Karpas-422 (cell line): Measurements from ENCODE around the gene SORCS1. TPM values are rescaled to one million over a fixed set of nuclear protein-coding genes. Genes with fewer than 3 reads are reported as not detected.

ENCODE experiments used
- DNase-seq: peaks from one replicate; pipeline ENCODE4 v3.0.0-alpha.2; 2015
- H2AFZ ChIP-seq: fragments of 200-600 bp; sonication (generic); 2 replicates; pipeline ENCODE4 v1.6.1; 2014; ENCODE audit warnings: antibody characterized with exemption, low read length, mixed read lengths
- H3K27ac ChIP-seq: fragments of 200-600 bp; sonication (generic); 2 replicates; pipeline ENCODE4 v1.5.1; 2014; ENCODE audit warnings: mild to moderate bottlenecking, low read length, moderate library complexity
- H3K27me3 ChIP-seq: fragments of 200-600 bp; sonication (generic); 2 replicates; pipeline ENCODE4 v1.6.1; 2014; ENCODE audit warnings: low read length, mixed read lengths
- H3K36me3 ChIP-seq: fragments of 200-600 bp; sonication (generic); 2 replicates; pipeline ENCODE4 v1.6.1; 2014; ENCODE audit warnings: low read length, mixed read lengths; ENCODE audit not compliant: insufficient read depth
- H3K4me1 ChIP-seq: fragments of 200-600 bp; sonication (generic); 2 replicates; pipeline ENCODE4 v1.6.1; 2014; ENCODE audit warnings: mild to moderate bottlenecking, low read length, mixed read lengths
- H3K4me2 ChIP-seq: fragments of 200-600 bp; sonication (generic); 2 replicates; pipeline ENCODE4 v1.6.1; 2014; ENCODE audit warnings: low read length, low read depth, mild to moderate bottlenecking; ENCODE audit not compliant: poor library complexity, severe bottlenecking
- H3K4me3 ChIP-seq: fragments of 200-600 bp; sonication (generic); 2 replicates; pipeline ENCODE4 v1.5.1; 2014; ENCODE audit warnings: mild to moderate bottlenecking, antibody characterized with exemption, low read length, mixed read lengths
- H3K79me2 ChIP-seq: fragments of 200-600 bp; sonication (generic); 2 replicates; pipeline ENCODE4 v1.6.1; 2014; ENCODE audit warnings: mild to moderate bottlenecking, low read length, mixed read lengths
- H3K9ac ChIP-seq: fragments of 200-600 bp; sonication (generic); 2 replicates; pipeline ENCODE4 v1.6.0; 2014; ENCODE audit warnings: low read length
- H3K9me2 ChIP-seq: fragments of 200-600 bp; sonication (generic), shearing (Covaris generic); replicated peaks from 2 replicates; pipeline ENCODE4 v1.6.0; 2014; ENCODE audit warnings: mild to moderate bottlenecking, low read length, moderate library complexity; ENCODE audit not compliant: insufficient read depth
- H3K9me3 ChIP-seq: fragments of 300-700, 200-600 bp; sonication (generic); 2 replicates; pipeline ENCODE4 v1.6.1; 2014; ENCODE audit warnings: low read length, mixed read lengths
- H4K20me1 ChIP-seq: fragments of 200-600 bp; sonication (generic); 2 replicates; pipeline ENCODE4 v1.6.1; 2014; ENCODE audit warnings: mild to moderate bottlenecking, antibody characterized with exemption, low read length, low read depth; ENCODE audit not compliant: insufficient read depth
- total RNA-seq: library from RNA; depleted of rRNA; stranded (reverse); fragments of >200 nt; shearing (Covaris generic); gene quantifications from 2 replicates; pipeline ENCODE4 v1.2.3, GENCODE V29; 2014; ENCODE audit warnings: low replicate concordance; rRNA removed

The SORCS1 gene
- not detected in 2 replicates for total RNA-seq

DNA sequence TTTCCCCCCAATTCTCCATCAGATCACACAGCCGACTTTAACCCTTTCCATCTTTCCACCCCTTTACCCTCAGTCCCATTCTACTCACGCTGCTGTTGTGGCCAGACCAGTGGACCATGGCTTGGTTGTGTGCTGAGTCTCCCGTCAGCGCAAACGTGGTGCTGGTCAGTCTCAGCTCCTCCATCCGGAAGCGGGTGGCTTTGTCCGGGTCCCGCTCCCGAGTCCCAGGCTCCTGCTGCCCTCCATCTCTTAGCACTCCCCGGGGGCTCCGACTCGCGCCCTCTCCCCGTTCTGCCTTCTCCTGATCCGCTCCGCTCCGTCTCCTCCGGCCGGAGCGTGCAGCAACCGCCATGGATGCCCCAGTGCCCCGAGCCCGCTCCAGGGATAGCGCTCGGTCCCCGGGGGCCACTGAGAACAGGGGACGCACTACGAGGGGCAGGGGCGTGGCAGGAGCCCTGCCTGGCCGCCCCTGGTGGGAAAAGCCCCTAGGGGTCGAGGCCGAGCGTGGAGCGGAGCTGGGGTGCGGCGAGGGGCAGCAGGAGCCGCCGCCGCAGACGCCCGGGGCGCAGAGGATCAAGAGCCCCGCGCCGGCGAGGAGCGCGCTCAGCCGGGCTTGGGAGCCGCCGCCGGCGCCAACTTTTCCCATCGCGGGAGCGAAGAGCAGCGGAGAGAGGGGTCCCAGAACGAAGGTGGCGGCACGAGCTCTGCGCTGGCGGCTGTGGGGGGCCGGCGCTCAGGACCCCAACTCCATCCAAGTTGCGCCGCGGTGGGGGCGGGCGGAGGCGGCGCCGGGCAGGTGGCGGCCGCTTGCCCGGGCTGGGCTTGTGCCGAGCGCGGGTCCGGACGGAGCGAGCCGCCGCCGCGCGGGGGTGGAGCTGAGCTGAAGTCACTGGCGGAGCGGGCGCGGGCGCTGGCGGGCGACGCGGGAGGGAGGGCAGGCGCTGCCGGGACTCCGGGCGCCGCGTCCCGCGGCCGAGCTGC is at the start of gene SORCS1:
TSS of gene SORCS1 (minus strand) at position 826 of the 981 bp plus-strand sequence.
- no peak within 1 kb of the TSS for H3K4me3 ChIP-seq
- no peaks in the 10 kb centered on the region for H3K9me2 ChIP-seq
- no peak within 1 kb of the TSS for H3K9ac ChIP-seq
- no peaks in the 10 kb centered on the region for H3K79me2 ChIP-seq
- no peak within 1 kb of the TSS for H3K4me2 ChIP-seq
- no peak within 1 kb of the TSS for H3K27ac ChIP-seq
- H3K36me3 ChIP-seq, result no peaks in the 10 kb centered on the region
- no peaks in the 10 kb centered on the region for H3K4me1 ChIP-seq
- H4K20me1 ChIP-seq, result no peaks in the 10 kb centered on the region
- H3K27me3 ChIP-seq, result no peaks in the 10 kb centered on the region
- no peak for DNase-seq
- H2AFZ ChIP-seq, result no peak within 1 kb of the TSS
- H3K9me3 ChIP-seq, result peaks cover 10% of the 10 kb centered on the region

DNA sequence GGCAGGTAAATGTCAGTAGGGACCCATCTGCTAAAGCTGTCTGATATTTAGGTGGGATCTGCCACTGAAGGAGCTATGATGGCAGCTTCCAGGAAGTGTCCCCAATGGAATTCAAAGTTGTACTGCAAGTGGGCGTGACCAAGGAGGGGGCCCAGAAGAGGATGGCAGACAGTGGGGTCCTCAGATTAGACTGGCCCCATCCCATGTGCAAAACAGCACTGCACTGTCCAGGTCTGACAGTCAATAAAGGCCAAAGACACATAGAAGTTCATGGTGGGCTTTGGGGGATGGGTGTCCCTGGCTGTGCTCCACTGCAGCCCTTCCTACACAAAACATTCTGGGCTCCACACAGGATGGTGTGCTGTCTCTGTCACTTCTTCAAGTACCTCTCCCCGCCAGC is 49.8 kb upstream of the SORCS1 start:
- Histone ChIP-seq H3K36me3 (no peaks in the 10 kb centered on the region), H3K4me2 (no peak overlapping the region), H3K79me2 (no peaks in the 10 kb centered on the region), H3K27me3 (no peaks in the 10 kb centered on the region), H3K4me3 (no peak overlapping the region), H2AFZ (no peak overlapping the region), H3K9me2 (no peaks in the 10 kb centered on the region), H3K9ac (no peak overlapping the region), H3K4me1 (no peaks in the 10 kb centered on the region), H4K20me1 (no peaks in the 10 kb centered on the region), H3K27ac (no peak overlapping the region), H3K9me3 (peaks cover 29% of the 10 kb centered on the region)
- DNase-seq, result no peak

DNA sequence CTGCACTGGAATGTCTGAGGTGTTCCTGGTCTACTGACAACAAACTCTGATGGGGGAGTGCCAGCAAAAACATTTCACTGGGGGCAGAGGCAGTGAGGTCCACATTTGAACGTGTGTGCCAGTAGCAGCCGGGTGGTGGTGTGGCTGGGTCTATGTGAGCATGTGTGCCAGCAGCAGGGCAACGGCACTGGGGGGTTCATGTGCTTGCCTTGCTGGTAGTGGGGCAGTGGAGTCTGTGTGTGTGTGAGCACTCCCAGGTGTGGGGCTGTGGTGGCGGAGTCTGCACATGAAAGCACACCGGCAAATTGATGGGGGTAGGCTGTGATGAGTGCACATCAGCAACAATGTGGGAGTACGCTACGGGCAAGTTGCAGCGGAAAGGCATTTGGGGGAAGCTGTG is 49.4 kb upstream of the SORCS1 start:
- no peak overlapping the region for H3K4me2 ChIP-seq
- H3K27ac ChIP-seq, result no peak overlapping the region

DNA sequence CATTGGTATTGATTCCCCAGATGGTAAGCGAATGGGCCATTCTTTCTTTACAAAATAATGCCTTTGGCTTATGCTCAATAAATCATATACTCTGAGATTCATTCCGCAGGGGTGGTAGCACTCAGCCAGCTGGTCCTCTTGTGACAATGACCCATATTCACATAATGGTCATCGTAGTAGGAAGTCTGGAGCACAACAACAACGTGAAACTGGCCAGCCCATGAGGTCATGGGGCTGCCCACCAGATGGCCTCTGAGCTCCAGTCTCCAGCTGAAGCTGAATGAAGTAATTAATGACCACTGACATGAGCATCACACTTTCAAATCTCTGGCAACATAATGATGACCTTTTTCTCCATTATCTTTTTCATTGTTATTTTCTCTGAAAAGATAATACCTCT is 42.3 kb upstream of the SORCS1 start:
- H3K27ac ChIP-seq, result no peak overlapping the region
- H3K4me3 ChIP-seq, result no peak overlapping the region
- peaks cover 8% of the 10 kb centered on the region for H3K9me3 ChIP-seq
- no peaks in the 10 kb centered on the region for H3K79me2 ChIP-seq
- H3K4me1 ChIP-seq, result no peaks in the 10 kb centered on the region
- no peaks in the 10 kb centered on the region for H3K27me3 ChIP-seq
- no peaks in the 10 kb centered on the region for H3K9me2 ChIP-seq
- no peaks in the 10 kb centered on the region for H4K20me1 ChIP-seq
- H3K36me3 ChIP-seq, result no peaks in the 10 kb centered on the region
- no peak for DNase-seq
- H3K4me2 ChIP-seq, result no peak overlapping the region
- no peak overlapping the region for H3K9ac ChIP-seq
- H2AFZ ChIP-seq, result no peak overlapping the region

More for the DNA sequence above, 49.4 kb upstream of the SORCS1 start:
- Histone ChIP-seq H3K9ac (no peak overlapping the region), H3K9me3 (peaks cover 29% of the 10 kb centered on the region), H3K36me3 (no peaks in the 10 kb centered on the region), H2AFZ (no peak overlapping the region), H3K4me1 (no peaks in the 10 kb centered on the region), H3K4me3 (no peak overlapping the region), H3K27me3 (no peaks in the 10 kb centered on the region), H3K9me2 (no peaks in the 10 kb centered on the region), H3K79me2 (no peaks in the 10 kb centered on the region), H4K20me1 (no peaks in the 10 kb centered on the region)
- DNase-seq, result no peak

DNA sequence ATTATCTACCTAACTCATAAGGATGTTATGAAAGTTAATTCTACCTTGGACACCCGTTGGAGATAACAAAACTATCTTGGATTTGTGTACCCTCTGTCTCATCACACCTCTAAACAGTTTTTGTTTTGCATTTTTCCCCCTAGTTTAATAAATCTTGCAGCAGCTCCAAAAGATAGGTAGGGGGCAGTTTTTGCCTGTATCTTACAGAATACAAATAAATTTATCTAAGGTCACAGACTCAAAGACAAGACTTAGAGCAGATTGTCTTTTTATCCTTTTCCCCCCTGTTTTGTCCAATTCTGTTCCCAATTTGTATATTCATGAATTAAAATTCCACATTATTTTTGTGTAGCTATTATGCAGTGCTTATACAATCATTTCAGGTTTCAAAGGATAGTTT is 5.0 kb upstream of the SORCS1 start:
- Histone ChIP-seq H3K27me3 (no peaks in the 10 kb centered on the region), H3K4me1 (no peaks in the 10 kb centered on the region), H3K4me2 (no peak overlapping the region), H3K9me3 (peaks cover 22% of the 10 kb centered on the region), H4K20me1 (no peaks in the 10 kb centered on the region), H3K9me2 (no peaks in the 10 kb centered on the region), H3K4me3 (no peak overlapping the region), H3K36me3 (no peaks in the 10 kb centered on the region), H2AFZ (no peak overlapping the region), H3K79me2 (no peaks in the 10 kb centered on the region), H3K27ac (no peak overlapping the region), H3K9ac (no peak overlapping the region)
- no peak for DNase-seq

DNA sequence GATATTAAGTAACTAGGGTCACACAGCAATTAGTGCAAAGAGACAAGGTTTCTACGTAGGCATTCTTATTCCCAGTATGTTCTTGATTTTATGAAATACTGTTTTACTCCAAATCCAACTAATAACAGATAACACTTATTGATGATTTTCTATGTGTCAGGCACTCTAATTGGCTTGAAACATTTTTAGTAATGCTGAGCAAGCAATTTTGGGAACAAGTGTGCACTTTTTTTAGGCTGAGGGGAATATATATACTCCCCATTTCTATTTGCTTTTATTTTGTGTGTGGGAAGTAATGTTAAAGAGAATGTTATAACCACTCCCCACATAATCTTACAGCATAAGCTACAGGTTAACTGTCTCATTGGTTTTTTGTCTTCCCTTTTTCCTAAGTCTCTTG is 4.2 kb upstream of the SORCS1 start:
- Histone ChIP-seq H3K4me1 (no peaks in the 10 kb centered on the region), H4K20me1 (no peaks in the 10 kb centered on the region), H3K27ac (no peak overlapping the region), H3K9me3 (peaks cover 22% of the 10 kb centered on the region), H3K4me3 (no peak overlapping the region), H3K27me3 (no peaks in the 10 kb centered on the region), H3K4me2 (no peak overlapping the region), H2AFZ (no peak overlapping the region), H3K9me2 (no peaks in the 10 kb centered on the region), H3K36me3 (no peaks in the 10 kb centered on the region), H3K79me2 (no peaks in the 10 kb centered on the region), H3K9ac (no peak overlapping the region)
- no peak for DNase-seq

DNA sequence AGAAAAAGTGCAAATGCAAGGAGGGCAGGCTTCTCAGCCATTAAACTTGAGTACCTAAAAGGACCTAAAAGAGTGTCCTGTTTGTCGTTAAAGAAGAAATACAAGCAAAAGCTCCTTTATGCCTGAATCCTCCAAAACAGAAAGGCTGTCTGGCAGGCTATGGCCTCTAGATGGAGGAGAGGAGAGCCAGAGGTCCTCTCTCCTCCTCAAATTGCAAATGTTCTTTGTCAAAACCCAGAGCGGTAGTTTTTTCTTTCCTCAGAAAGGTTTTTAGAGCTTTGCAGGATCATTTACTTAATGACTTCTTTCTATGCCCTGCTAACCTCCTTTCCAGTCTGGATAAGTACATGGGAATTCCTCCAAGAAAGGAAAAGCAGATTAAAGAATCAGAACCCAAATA is 1.9 kb upstream of the SORCS1 start:
- Histone ChIP-seq H3K4me3 (no peak overlapping the region), H3K27me3 (no peaks in the 10 kb centered on the region), H4K20me1 (no peaks in the 10 kb centered on the region), H3K9me2 (no peaks in the 10 kb centered on the region), H3K9me3 (peaks cover 22% of the 10 kb centered on the region), H2AFZ (no peak overlapping the region), H3K79me2 (no peaks in the 10 kb centered on the region), H3K4me1 (no peaks in the 10 kb centered on the region), H3K9ac (no peak overlapping the region), H3K27ac (no peak overlapping the region), H3K4me2 (no peak overlapping the region), H3K36me3 (no peaks in the 10 kb centered on the region)
- no peak for DNase-seq

DNA sequence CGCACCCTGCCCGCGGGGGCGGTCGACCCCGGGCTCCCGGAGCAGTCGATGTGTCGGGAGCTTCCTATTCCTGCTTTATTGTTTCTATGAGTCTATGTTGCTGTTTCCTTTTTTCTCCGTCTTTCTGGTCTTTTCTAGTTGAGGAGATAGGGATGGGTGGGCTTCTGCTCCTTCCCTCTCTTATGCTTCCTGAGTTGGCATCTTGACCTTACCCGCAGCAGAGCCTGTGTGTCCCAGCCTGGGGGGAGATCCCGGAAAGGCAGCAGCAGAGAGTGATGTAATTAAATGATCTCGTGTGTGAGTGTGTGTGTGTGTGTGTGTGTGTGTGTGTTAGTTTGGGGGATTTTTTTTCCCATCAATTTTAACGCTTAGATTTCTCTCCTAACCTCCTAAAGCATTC is 486 bp upstream of the SORCS1 start:
- H3K9me3 ChIP-seq, result peaks cover 15% of the 10 kb centered on the region
- no peaks in the 10 kb centered on the region for H3K79me2 ChIP-seq
- no peak overlapping the region for H2AFZ ChIP-seq
- no peak overlapping the region for H3K4me2 ChIP-seq
- no peak overlapping the region for H3K9ac ChIP-seq
- H4K20me1 ChIP-seq, result no peaks in the 10 kb centered on the region
- no peak for DNase-seq
- no peaks in the 10 kb centered on the region for H3K27me3 ChIP-seq
- H3K4me3 ChIP-seq, result no peak overlapping the region
- H3K9me2 ChIP-seq, result no peaks in the 10 kb centered on the region
- H3K27ac ChIP-seq, result no peak overlapping the region
- no peaks in the 10 kb centered on the region for H3K36me3 ChIP-seq
- no peaks in the 10 kb centered on the region for H3K4me1 ChIP-seq
